ENCODE measurements around the gene SET. TPM values are rescaled to one million over a fixed set of nuclear protein-coding genes. Genes with fewer than 3 reads are reported as not detected.
"Not testable (repeated sequence)": the region's sequence is repeated elsewhere in the genome, so short reads cannot be mapped to it uniquely, and the experiment has no call there.

SET gene, protein sequence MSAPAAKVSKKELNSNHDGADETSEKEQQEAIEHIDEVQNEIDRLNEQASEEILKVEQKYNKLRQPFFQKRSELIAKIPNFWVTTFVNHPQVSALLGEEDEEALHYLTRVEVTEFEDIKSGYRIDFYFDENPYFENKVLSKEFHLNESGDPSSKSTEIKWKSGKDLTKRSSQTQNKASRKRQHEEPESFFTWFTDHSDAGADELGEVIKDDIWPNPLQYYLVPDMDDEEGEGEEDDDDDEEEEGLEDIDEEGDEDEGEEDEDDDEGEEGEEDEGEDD
- 385 TPM for total RNA-seq
- 100 to 1,000 TPM; 288 to 388 (median 333) TPM for polyA plus RNA-seq (ENCODE audit: insufficient read depth in 1 of 8, insufficient read length in 8 of 8, low replicate concordance in 1 of 8)
- long read RNA-seq, donor 1, transcript SET-201 (8 exons, 2,915 nt): major isoform, 38 of 63 reads
- long read RNA-seq, donor 1, partial matches to known transcripts: 22 of 63 reads
- long read RNA-seq, donor 1, other reads (novel, unspliced or antisense): 0 of 63 reads
- long read RNA-seq, donor 2, transcript SET-201 (8 exons, 2,915 nt): major isoform, 7 of 7 reads
- long read RNA-seq, donor 2, partial matches to known transcripts: 0 of 7 reads
- long read RNA-seq, donor 2, other reads (novel, unspliced or antisense): 0 of 7 reads
- long read RNA-seq, donor 3, transcript SET-201 (8 exons, 2,915 nt): major isoform, 128 of 157 reads
- long read RNA-seq, donor 3, partial matches to known transcripts: 28 of 157 reads
- long read RNA-seq, donor 3, other reads (novel, unspliced or antisense): 0 of 157 reads
- long read RNA-seq, donor 4, transcript SET-201 (8 exons, 2,915 nt): major isoform, 40 of 148 reads
- long read RNA-seq, donor 4, partial matches to known transcripts: 106 of 148 reads
- long read RNA-seq, donor 4, other reads (novel, unspliced or antisense): 0 of 148 reads
- long read RNA-seq, donor 5, transcript SET-201 (8 exons, 2,915 nt): major isoform, 170 of 1,070 reads
- long read RNA-seq, donor 5, transcript SET-204 (8 exons, 2,850 nt): minor isoform, 5 of 1,070 reads
- long read RNA-seq, donor 5, partial matches to known transcripts: 894 of 1,070 reads
- long read RNA-seq, donor 5, other reads (novel, unspliced or antisense): 0 of 1,070 reads
- long read RNA-seq, donor 6, transcript SET-201 (8 exons, 2,915 nt): major isoform, 149 of 333 reads
- long read RNA-seq, donor 6, partial matches to known transcripts: 180 of 333 reads
- long read RNA-seq, donor 6, other reads (novel, unspliced or antisense): 0 of 333 reads
- long read RNA-seq, donor 7, transcript SET-201 (8 exons, 2,915 nt): major isoform, 76 of 644 reads
- long read RNA-seq, donor 7, partial matches to known transcripts: 567 of 644 reads
- long read RNA-seq, donor 7, other reads (novel, unspliced or antisense): 0 of 644 reads
- long read RNA-seq, donor 8, transcript SET-201 (8 exons, 2,915 nt): major isoform, 54 of 109 reads
- long read RNA-seq, donor 8, partial matches to known transcripts: 51 of 109 reads
- long read RNA-seq, donor 8, other reads (novel, unspliced or antisense): 0 of 109 reads
- long read RNA-seq, donor 9, transcript SET-201 (8 exons, 2,915 nt): major isoform, 42 of 262 reads
- long read RNA-seq, donor 9, partial matches to known transcripts: 216 of 262 reads
- long read RNA-seq, donor 9, other reads (novel, unspliced or antisense): 0 of 262 reads
- long read RNA-seq, donor 10, transcript SET-201 (8 exons, 2,915 nt): major isoform, 80 of 140 reads
- long read RNA-seq, donor 10, partial matches to known transcripts: 49 of 140 reads
- long read RNA-seq, donor 10, other reads (novel, unspliced or antisense): 6 of 140 reads
- long read RNA-seq, donor 11, transcript SET-201 (8 exons, 2,915 nt): major isoform, 72 of 153 reads
- long read RNA-seq, donor 11, partial matches to known transcripts: 78 of 153 reads
- long read RNA-seq, donor 11, other reads (novel, unspliced or antisense): 0 of 153 reads

DNA sequence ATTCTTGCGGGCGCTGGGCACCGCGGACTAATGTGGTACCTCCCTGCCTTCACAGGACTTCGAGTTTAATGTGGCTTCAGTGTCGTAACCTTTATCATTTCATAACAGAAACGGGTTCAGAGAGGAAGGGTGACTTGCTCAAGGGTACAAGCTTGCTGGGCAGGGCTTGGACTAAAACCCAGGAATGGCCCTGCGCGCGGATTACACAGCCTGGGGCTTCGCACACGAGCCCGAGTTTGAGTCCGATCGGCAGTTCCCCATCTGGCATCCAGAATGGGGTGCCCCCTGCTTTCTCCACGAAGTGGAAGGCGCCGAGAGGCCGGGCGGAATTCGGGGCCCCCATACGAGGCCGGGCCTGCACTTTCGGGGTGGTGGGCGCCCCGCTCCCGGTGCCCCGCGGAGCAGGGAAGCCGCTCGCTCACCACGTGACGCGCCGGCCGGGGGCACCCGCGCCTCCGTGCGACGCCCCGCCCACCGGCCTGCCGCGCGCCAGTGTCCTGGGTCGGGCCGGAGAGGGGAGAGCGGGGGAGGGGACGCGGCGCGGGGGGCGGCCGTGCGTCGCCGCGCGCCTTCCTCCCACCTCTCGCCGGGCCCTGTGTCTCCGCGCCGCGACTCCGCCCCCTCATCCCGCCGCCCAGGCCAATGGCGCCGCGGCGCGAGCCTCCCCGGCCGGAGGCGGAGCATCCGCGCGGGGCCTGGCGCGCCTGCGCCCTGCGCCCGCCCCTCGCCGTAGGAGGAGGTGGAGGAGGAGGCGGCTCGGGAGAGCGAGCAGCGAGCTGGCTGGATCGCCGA lies at the start of gene SET:
Gene SET (plus strand): TSS at position 722 of the 792 bp plus-strand sequence. CDS start 361 bp downstream, outside the sequence.
- peak within 1 kb of the TSS; percentile 75 for H3K4me3 ChIP-seq (ENCODE audit: low read length)
- H3K36me3 ChIP-seq (ENCODE audit: control insufficient read depth, insufficient read depth, low read length): peaks cover 17% of the 10 kb centered on the region
- H3K4me1 ChIP-seq (ENCODE audit: control insufficient read depth, insufficient read depth, low read length): peaks cover 21% of the 10 kb centered on the region
- H3K9me3 ChIP-seq (replicated peaks; ENCODE audit: control insufficient read depth, low read depth, low read length): no peaks in the 10 kb centered on the region
- WGBS (ENCODE audit: insufficient coverage): 4% methylated on average over 72 of the region's 93 CpGs
- H3K27me3 ChIP-seq (ENCODE audit: control insufficient read depth, insufficient read depth, low read length): no peaks in the 10 kb centered on the region
- peak; percentile 98 for DNase-seq
- peak within 1 kb of the TSS; percentile 93 for H3K27ac ChIP-seq (ENCODE audit: low read length)

DNA sequence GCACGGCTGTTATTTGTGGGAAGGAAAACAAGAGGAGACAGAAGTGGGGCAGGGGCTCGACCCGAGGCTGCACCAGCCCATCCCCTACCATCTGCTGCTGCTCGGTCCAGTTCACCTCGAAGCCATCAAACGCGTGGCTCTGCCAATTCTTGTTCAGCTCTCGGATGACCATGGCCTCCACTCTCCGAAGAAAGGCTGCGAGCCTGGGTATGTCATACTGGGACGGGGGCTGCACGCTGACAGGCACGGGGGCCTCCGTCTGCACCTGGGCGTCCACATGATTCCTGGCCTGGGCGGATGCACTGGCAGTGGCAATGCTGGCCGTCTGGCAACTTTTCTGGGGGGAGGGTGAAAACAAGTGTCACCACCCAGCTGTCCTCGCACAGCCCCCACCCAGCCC lies 48.4 kb upstream of the SET start:
- no peak overlapping the region for H3K27ac ChIP-seq (ENCODE audit: low read length)
- H3K4me3 ChIP-seq (ENCODE audit: low read length): no peak overlapping the region
- H3K36me3 ChIP-seq (ENCODE audit: control insufficient read depth, insufficient read depth, low read length): peaks cover 19% of the 10 kb centered on the region
- DNase-seq: no peak
- peaks cover 29% of the 10 kb centered on the region for H3K4me1 ChIP-seq (ENCODE audit: control insufficient read depth, insufficient read depth, low read length)
- H3K9me3 ChIP-seq (replicated peaks; ENCODE audit: control insufficient read depth, low read depth, low read length): no peaks in the 10 kb centered on the region
- WGBS (ENCODE audit: insufficient coverage): 94% methylated on average over 15 of the region's 18 CpGs
- no peaks in the 10 kb centered on the region for H3K27me3 ChIP-seq (ENCODE audit: control insufficient read depth, insufficient read depth, low read length)

DNA sequence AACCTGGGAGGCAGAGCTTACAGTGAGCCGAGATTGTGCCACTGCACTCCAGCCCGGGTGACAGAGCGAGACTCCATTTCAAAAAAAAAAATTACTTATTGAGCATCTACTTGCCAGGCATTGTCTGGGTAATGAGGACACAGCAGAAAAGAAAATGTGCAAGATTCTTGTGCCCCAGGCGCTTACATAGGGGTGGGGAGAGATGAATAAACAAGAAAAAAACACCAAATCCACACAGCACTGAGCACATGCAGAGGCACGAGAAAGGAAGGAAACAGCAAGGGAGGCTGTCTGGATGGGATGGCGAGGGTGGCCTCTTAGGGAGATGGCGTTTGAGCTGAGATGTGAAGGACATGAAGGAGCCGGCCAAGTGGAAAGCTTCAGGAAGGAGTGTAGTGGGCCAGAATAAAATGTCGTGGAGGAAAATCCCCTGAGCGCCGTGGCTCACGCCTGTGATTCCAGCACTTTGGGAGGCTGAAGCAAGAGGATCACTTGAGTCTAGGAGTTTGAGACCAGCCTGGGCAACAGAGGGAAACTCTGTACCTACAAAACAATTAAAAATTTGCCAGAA lies 46.3 kb upstream of the SET start:
- peaks cover 19% of the 10 kb centered on the region for H3K36me3 ChIP-seq (ENCODE audit: control insufficient read depth, insufficient read depth, low read length)
- H3K4me3 ChIP-seq (ENCODE audit: low read length): no peak overlapping the region
- H3K4me1 ChIP-seq (ENCODE audit: control insufficient read depth, insufficient read depth, low read length): peaks cover 10% of the 10 kb centered on the region
- H3K27ac ChIP-seq (ENCODE audit: low read length): no peak overlapping the region
- no peak for DNase-seq
- 57% methylated on average over 7 of the region's 12 CpGs for WGBS (ENCODE audit: insufficient coverage)
- H3K27me3 ChIP-seq (ENCODE audit: control insufficient read depth, insufficient read depth, low read length): no peaks in the 10 kb centered on the region
- H3K9me3 ChIP-seq (replicated peaks; ENCODE audit: control insufficient read depth, low read depth, low read length): no peaks in the 10 kb centered on the region

DNA sequence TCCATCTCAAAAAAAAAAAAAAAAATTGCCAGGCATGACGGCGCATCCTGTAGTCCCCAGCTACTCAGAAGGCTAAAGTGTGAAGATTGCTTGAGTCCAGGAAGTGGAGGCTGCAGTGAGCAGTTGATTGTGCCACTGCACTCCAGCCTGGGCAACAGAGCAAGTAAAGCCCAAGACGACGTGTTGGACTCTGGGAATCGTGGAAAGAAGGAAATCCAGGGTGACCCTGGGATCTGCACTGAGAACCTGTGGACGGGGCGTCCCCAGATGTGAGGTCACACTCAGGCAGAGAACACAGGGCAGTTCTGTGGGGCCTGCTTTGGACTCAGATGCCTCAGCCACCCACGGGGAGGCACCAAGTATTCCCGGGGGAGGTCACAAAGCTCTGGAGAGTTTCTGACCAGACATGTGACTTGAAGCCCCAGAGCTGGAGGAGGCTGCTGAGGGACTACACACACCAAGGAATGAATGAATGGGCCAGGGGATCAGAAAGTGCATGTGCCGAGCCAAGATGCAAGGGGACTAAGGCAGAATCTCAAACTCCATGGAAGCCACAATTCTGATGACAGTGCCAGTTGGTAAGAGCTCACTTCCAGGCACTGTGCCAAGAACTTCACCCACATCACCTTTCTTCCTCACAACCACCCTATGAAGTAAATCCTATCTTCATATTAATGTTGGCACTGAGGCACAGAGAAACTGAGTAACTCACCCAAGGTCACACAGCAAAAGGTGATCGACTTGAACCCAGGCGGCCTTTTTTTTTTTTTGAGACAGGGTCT lies 45.3 kb upstream of the SET start:
- no peak overlapping the region for H3K27ac ChIP-seq (ENCODE audit: low read length)
- H3K9me3 ChIP-seq (replicated peaks; ENCODE audit: control insufficient read depth, low read depth, low read length): no peaks in the 10 kb centered on the region
- H3K4me1 ChIP-seq (ENCODE audit: control insufficient read depth, insufficient read depth, low read length): peaks cover 6% of the 10 kb centered on the region
- WGBS (ENCODE audit: insufficient coverage): 73% methylated on average over 11 of the region's 12 CpGs
- no peak overlapping the region for H3K4me3 ChIP-seq (ENCODE audit: low read length)
- peaks cover 16% of the 10 kb centered on the region for H3K36me3 ChIP-seq (ENCODE audit: control insufficient read depth, insufficient read depth, low read length)
- no peaks in the 10 kb centered on the region for H3K27me3 ChIP-seq (ENCODE audit: control insufficient read depth, insufficient read depth, low read length)
- DNase-seq: no peak

DNA sequence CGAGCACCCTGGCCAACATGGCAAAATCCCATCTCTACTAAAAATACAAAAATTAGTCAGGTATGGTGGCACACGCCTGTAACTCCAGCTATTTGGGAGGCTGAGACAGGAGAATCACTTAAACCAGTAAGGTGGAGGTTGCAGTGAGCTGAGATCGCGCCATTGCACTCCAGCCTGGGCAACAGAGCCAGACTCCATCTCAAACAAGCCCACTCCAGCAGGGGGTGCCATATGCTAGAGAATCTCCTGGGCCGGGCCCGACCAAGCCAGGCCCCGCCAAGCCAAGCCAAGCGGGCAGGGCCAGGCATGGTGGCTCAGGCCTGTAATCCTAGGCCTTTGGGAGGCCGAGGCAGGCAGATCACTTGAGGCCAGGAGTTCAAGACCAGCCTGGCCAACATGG lies 40.8 kb upstream of the SET start:
- H3K27me3 ChIP-seq (ENCODE audit: control insufficient read depth, insufficient read depth, low read length); H3K4me1 ChIP-seq (ENCODE audit: control insufficient read depth, insufficient read depth, low read length); H3K4me3 ChIP-seq (ENCODE audit: low read length); DNase-seq; H3K9me3 ChIP-seq (replicated peaks; ENCODE audit: control insufficient read depth, low read depth, low read length); H3K27ac ChIP-seq (ENCODE audit: low read length); H3K36me3 ChIP-seq (ENCODE audit: control insufficient read depth, insufficient read depth, low read length): not testable (repeated sequence)
- 69% methylated on average over 3 of the region's 9 CpGs for WGBS (ENCODE audit: insufficient coverage)

DNA sequence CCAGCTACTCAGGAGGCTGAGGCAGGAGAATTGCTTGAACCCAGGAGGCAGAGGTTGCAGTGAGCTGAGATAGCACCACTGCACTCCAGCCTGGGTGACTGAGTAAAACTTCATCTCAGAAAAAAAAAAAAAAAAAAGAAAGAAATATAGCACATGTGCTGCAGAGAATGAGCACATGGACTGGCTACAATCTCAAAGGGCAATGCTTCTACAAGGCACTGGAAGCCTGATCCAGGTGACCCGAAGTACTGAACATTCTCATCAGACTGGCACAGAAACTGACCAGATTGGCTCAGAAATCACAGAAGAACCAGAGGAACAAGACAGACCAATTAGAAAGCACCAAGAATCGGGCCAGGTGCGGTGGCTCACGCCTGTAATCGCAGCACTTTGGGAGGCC lies 37.2 kb upstream of the SET start:
- no peaks in the 10 kb centered on the region for H3K9me3 ChIP-seq (replicated peaks; ENCODE audit: control insufficient read depth, low read depth, low read length)
- no peaks in the 10 kb centered on the region for H3K27me3 ChIP-seq (ENCODE audit: control insufficient read depth, insufficient read depth, low read length)
- H3K36me3 ChIP-seq (ENCODE audit: control insufficient read depth, insufficient read depth, low read length): no peaks in the 10 kb centered on the region
- H3K4me1 ChIP-seq (ENCODE audit: control insufficient read depth, insufficient read depth, low read length): peaks cover 5% of the 10 kb centered on the region
- no peak overlapping the region for H3K27ac ChIP-seq (ENCODE audit: low read length)
- no peak overlapping the region for H3K4me3 ChIP-seq (ENCODE audit: low read length)
- DNase-seq: no peak
- 100% methylated on average over 2 of the region's 5 CpGs for WGBS (ENCODE audit: insufficient coverage)

DNA sequence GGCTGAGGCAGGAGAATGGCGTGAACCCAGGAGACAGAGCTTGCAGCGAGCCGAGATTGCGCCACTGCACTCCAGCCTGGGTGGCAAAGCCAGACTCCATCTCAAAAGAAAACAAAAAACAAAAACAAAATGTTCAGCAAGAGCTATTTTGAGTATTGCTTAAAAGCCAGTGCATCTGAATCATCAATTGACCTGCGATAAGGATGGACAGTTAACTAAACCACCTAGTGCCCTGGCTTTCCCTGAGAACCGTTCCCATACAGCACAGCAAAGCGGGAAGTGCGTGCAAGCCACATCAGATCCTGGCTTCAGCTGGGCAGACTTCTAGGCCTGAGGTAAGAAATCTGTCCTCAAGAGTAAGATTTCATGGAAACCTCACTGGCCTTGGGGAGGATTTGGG lies 35.1 kb upstream of the SET start:
- no peak for DNase-seq
- Histone ChIP-seq H3K27me3 (ENCODE audit: control insufficient read depth, insufficient read depth, low read length) (no peaks in the 10 kb centered on the region), H3K36me3 (ENCODE audit: control insufficient read depth, insufficient read depth, low read length) (no peaks in the 10 kb centered on the region), H3K4me3 (ENCODE audit: low read length) (no peak overlapping the region), H3K27ac (ENCODE audit: low read length) (no peak overlapping the region), H3K4me1 (ENCODE audit: control insufficient read depth, insufficient read depth, low read length) (peaks cover 11% of the 10 kb centered on the region), H3K9me3 (replicated peaks; ENCODE audit: control insufficient read depth, low read depth, low read length) (no peaks in the 10 kb centered on the region)
- 92% methylated on average over 4 of the region's 8 CpGs for whole genome bisulfite sequencing (ENCODE audit: insufficient coverage)

DNA sequence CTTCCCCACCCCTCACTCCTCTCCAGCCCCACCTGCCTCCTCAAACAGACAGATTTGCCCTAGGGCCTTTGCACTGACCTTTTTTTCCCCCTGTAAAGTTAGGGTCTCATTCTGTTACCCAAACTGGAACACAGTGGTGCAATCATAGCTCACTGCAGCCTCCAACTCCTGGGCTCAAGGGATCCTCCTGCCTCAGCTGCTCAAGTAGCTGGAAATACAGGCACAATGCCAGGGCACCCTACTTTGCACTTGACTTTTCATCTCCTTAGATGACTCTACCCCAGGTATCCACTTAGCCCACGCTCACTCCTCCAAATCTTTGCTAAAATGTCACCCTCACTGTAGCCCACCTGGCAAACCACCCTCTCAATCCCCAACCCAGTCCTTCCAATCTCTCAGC lies 34.5 kb upstream of the SET start:
- Histone ChIP-seq H3K4me3 (ENCODE audit: low read length) (no peak overlapping the region), H3K27ac (ENCODE audit: low read length) (no peak overlapping the region), H3K27me3 (ENCODE audit: control insufficient read depth, insufficient read depth, low read length) (no peaks in the 10 kb centered on the region), H3K36me3 (ENCODE audit: control insufficient read depth, insufficient read depth, low read length) (no peaks in the 10 kb centered on the region), H3K4me1 (ENCODE audit: control insufficient read depth, insufficient read depth, low read length) (peaks cover 11% of the 10 kb centered on the region), H3K9me3 (replicated peaks; ENCODE audit: control insufficient read depth, low read depth, low read length) (no peaks in the 10 kb centered on the region)
- WGBS (ENCODE audit: insufficient coverage): 89% methylated on average over 1 of the region's 1 CpG
- no peak for DNase-seq
